HepG2 (cell line): ENCODE data around the gene OR10H2.

Experiments used
- BCL6 ChIP-seq: IDR thresholded peaks from 2 replicates; pipeline ENCODE4 v1.6.1; 2016; ENCODE audit warnings: missing genetic modification reagents, missing compliant biosample characterization
- CREM ChIP-seq, 2 experiments: sonication (generic) in 1 of 2; formaldehyde crosslinking in 1 of 2; IDR thresholded peaks; 2 replicates each; pipeline versions ENCODE4 v1.4.0 to v1.6.1; 2016 to 2020; ENCODE audit warnings: antibody characterized with exemption in 1 of 2, mild to moderate bottlenecking in 1 of 2, missing genetic modification reagents in 1 of 2
- EZH2 ChIP-seq: conservative IDR thresholded peaks from 2 replicates; pipeline ENCODE4 v1.6.1; 2012; ENCODE audit warnings: mild to moderate bottlenecking, low read depth, low read length, moderate library complexity
- HDAC1 ChIP-seq: sonication (generic); formaldehyde crosslinking; IDR thresholded peaks from 2 replicates; pipeline ENCODE4 v1.5.1; 2020; ENCODE audit warnings: mild to moderate bottlenecking, missing genetic modification reagents
- LCORL ChIP-seq, 2 experiments: fragments of 450-650 bp in 1 of 2; sonication (generic) in 1 of 2; formaldehyde crosslinking in 1 of 2; IDR thresholded peaks; 2 replicates each; pipeline versions ENCODE4 v1.5.0 to v1.6.1; 2017 to 2020; ENCODE audit warnings: antibody characterized with exemption in 1 of 2, missing genetic modification reagents in 1 of 2
- MTF2 ChIP-seq: sonication (generic); formaldehyde crosslinking; IDR thresholded peaks from 2 replicates; pipeline ENCODE4 v1.5.0; 2020; ENCODE audit warnings: missing genetic modification reagents, borderline replicate concordance
- POLR2AphosphoS5 ChIP-seq: IDR thresholded peaks from 2 replicates; pipeline ENCODE4 v1.6.1; 2012; ENCODE audit warnings: low read depth, low read length
- RBM22 ChIP-seq: fragments of 200-400 bp; formaldehyde crosslinking; optimal IDR thresholded peaks from 2 replicates; pipeline ENCODE3; 2017; ENCODE audit warnings: mild to moderate bottlenecking, low read length, moderate library complexity
- SP5 ChIP-seq: IDR thresholded peaks from 2 replicates; pipeline ENCODE4 v1.6.1; 2016; ENCODE audit warnings: low read depth, borderline replicate concordance
- STAG1 ChIP-seq: sonication (generic); formaldehyde crosslinking; IDR thresholded peaks from 2 replicates; pipeline ENCODE4 v1.4.0; 2020; ENCODE audit warnings: missing genetic modification reagents
- ZNF232 ChIP-seq: sonication (generic); formaldehyde crosslinking; IDR thresholded peaks from 2 replicates; pipeline ENCODE4 v1.4.0; 2020; ENCODE audit warnings: missing genetic modification reagents, borderline replicate concordance
- TF ChIP-seq, protein P1 (sequence below): conservative IDR thresholded peaks from 2 replicates; pipeline ENCODE4 v1.6.1; 2018; ENCODE audit warnings: missing genetic modification reagents
- TF ChIP-seq, protein P2 (sequence below): sonication (generic); formaldehyde crosslinking; IDR thresholded peaks from 2 replicates; pipeline ENCODE4 v1.5.0; 2020; ENCODE audit warnings: missing genetic modification reagents, mild to moderate bottlenecking, borderline replicate concordance
- TF ChIP-seq, protein P3 (sequence below): sonication (generic); formaldehyde crosslinking; IDR thresholded peaks from 2 replicates; pipeline ENCODE4 v1.5.0; 2020; ENCODE audit warnings: mild to moderate bottlenecking, missing genetic modification reagents, moderate library complexity

DNA sequence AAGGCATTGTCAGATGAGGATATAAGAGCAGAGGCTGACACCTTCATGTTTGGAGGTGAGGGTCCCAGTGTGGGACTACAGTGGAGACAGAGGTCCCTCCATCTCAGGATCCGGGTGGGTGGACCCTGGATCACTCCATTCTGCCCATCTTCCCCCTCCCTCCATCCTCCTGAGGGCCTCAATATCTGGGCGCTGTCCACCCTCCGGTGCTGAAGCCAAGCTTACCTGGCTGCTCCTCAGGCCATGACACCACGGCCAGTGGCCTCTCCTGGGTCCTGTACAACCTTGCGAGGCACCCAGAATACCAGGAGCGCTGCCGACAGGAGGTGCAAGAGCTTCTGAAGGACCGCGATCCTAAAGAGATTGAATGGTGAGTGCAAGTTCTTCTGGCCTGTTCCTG is 43.0 kb upstream of the OR10H2 start:
- TF ChIP-seq, protein P1, sequence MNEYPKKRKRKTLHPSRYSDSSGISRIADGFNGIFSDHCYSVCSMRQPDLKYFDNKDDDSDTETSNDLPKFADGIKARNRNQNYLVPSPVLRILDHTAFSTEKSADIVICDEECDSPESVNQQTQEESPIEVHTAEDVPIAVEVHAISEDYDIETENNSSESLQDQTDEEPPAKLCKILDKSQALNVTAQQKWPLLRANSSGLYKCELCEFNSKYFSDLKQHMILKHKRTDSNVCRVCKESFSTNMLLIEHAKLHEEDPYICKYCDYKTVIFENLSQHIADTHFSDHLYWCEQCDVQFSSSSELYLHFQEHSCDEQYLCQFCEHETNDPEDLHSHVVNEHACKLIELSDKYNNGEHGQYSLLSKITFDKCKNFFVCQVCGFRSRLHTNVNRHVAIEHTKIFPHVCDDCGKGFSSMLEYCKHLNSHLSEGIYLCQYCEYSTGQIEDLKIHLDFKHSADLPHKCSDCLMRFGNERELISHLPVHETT = no peak
- TF ChIP-seq MTF2 (CRISPR knock-in tag) (no peak), LCORL (IDR thresholded peaks at IDR 0.05) (no peak), LCORL (CRISPR knock-in tag; IDR thresholded peaks at IDR 0.05) (no peak), POLR2AphosphoS5 (no peak), HDAC1 (no peak), BCL6 (CRISPR knock-in tag) (no peak), SP5 (CRISPR knock-in tag) (no peak), EZH2 (no peak), RBM22 (no peak), CREM (IDR thresholded peaks at IDR 0.05) (no peak), CREM (CRISPR knock-in tag; IDR thresholded peaks at IDR 0.05) (no peak), STAG1 (CRISPR knock-in tag) (no peak), ZNF232 (CRISPR knock-in tag) (no peak)
- TF ChIP-seq, protein P2, sequence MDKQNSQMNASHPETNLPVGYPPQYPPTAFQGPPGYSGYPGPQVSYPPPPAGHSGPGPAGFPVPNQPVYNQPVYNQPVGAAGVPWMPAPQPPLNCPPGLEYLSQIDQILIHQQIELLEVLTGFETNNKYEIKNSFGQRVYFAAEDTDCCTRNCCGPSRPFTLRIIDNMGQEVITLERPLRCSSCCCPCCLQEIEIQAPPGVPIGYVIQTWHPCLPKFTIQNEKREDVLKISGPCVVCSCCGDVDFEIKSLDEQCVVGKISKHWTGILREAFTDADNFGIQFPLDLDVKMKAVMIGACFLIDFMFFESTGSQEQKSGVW (CRISPR knock-in tag) = no peak
- TF ChIP-seq, protein P3, sequence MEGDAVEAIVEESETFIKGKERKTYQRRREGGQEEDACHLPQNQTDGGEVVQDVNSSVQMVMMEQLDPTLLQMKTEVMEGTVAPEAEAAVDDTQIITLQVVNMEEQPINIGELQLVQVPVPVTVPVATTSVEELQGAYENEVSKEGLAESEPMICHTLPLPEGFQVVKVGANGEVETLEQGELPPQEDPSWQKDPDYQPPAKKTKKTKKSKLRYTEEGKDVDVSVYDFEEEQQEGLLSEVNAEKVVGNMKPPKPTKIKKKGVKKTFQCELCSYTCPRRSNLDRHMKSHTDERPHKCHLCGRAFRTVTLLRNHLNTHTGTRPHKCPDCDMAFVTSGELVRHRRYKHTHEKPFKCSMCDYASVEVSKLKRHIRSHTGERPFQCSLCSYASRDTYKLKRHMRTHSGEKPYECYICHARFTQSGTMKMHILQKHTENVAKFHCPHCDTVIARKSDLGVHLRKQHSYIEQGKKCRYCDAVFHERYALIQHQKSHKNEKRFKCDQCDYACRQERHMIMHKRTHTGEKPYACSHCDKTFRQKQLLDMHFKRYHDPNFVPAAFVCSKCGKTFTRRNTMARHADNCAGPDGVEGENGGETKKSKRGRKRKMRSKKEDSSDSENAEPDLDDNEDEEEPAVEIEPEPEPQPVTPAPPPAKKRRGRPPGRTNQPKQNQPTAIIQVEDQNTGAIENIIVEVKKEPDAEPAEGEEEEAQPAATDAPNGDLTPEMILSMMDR (CRISPR knock-in tag) = no peak
